Fibroblast of skin of right biceps (primary cell): Measurements from ENCODE around the gene FZR1.
"Not testable (repeated sequence)": the region's sequence is repeated elsewhere in the genome, so short reads cannot be mapped to it uniquely, and the experiment has no call there.

Experiments
- DNase-seq: peaks from one replicate; pipeline ENCODE4 v3.0.0-alpha.2; 2013

The FZR1 gene

GRCh38 chr19:3516675-3517207, 10.6 kb downstream of the FZR1 start:
- DNase-seq: no peak

- no peak for DNase-seq
Observed at GRCh38 chr19:3517638-3518037, 11.5 kb downstream of the FZR1 start.

- no peak for DNase-seq
Observed at GRCh38 chr19:3518255-3518654, 12.1 kb downstream of the FZR1 start.

GRCh38 chr19:3518659-3519058, 12.5 kb downstream of the FZR1 start:
- DNase-seq: no peak

- no peak for DNase-seq
Observed at GRCh38 chr19:3519126-3519525, 13.0 kb downstream of the FZR1 start.

- no peak for DNase-seq
Observed at GRCh38 chr19:3520166-3521103, 14.3 kb downstream of the FZR1 start.

GRCh38 chr19:3521104-3521445, 15.0 kb downstream of the FZR1 start:
- no peak for DNase-seq

- no peak for DNase-seq
Observed at GRCh38 chr19:3522421-3523360, 16.6 kb downstream of the FZR1 start.

GRCh38 chr19:3523361-3524077, 17.4 kb downstream of the FZR1 start:
- no peak for DNase-seq

- DNase-seq: no peak
Observed at GRCh38 chr19:3524078-3524842, 18.1 kb downstream of the FZR1 start.

- DNase-seq: no peak
Observed at GRCh38 chr19:3524904-3525451, 18.9 kb downstream of the FZR1 start.

- no peak for DNase-seq
Observed at GRCh38 chr19:3526507-3527237, 20.6 kb downstream of the FZR1 start.

- no peak for DNase-seq
Observed at GRCh38 chr19:3527238-3527910, 21.3 kb downstream of the FZR1 start.

- DNase-seq: no peak
Observed at GRCh38 chr19:3528080-3528479, 22.0 kb downstream of the FZR1 start.

GRCh38 chr19:3528539-3529211, 22.6 kb downstream of the FZR1 start:
- DNase-seq: no peak

GRCh38 chr19:3529299-3529698, 23.2 kb downstream of the FZR1 start:
- not testable (repeated sequence) for DNase-seq

GRCh38 chr19:3530389-3530788, 24.3 kb downstream of the FZR1 start:
- DNase-seq: no peak

- DNase-seq: no peak
Observed at GRCh38 chr19:3531716-3532115, 25.6 kb downstream of the FZR1 start.

GRCh38 chr19:3532154-3532786, 26.2 kb downstream of the FZR1 start:
- no peak for DNase-seq
